22Rv1 (cell line): ENCODE measurements around the gene HRNR.

Source experiments
- ZFX ChIP-seq: fragments of 450-650 bp; IDR thresholded peaks from 2 replicates; pipeline ENCODE4 v1.6.1; 2017; ENCODE audit warnings: antibody characterized with exemption, borderline replicate concordance
- TF ChIP-seq, protein P1 (sequence below): fragments of 450-650 bp; IDR thresholded peaks from 2 replicates; pipeline ENCODE4 v1.5.1; 2017; ENCODE audit warnings: mild to moderate bottlenecking

GRCh38 chr1:152252157-152252556 lies 28.2 kb upstream of the HRNR start:
- TF ChIP-seq, protein P1, sequence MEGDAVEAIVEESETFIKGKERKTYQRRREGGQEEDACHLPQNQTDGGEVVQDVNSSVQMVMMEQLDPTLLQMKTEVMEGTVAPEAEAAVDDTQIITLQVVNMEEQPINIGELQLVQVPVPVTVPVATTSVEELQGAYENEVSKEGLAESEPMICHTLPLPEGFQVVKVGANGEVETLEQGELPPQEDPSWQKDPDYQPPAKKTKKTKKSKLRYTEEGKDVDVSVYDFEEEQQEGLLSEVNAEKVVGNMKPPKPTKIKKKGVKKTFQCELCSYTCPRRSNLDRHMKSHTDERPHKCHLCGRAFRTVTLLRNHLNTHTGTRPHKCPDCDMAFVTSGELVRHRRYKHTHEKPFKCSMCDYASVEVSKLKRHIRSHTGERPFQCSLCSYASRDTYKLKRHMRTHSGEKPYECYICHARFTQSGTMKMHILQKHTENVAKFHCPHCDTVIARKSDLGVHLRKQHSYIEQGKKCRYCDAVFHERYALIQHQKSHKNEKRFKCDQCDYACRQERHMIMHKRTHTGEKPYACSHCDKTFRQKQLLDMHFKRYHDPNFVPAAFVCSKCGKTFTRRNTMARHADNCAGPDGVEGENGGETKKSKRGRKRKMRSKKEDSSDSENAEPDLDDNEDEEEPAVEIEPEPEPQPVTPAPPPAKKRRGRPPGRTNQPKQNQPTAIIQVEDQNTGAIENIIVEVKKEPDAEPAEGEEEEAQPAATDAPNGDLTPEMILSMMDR = no peak
- no peak for TF ChIP-seq ZFX
